ENCODE measurements around the gene TBL2. TPM values are rescaled to one million over a fixed set of nuclear protein-coding genes. Genes with fewer than 3 reads are reported as not detected.
"Not testable (repeated sequence)": the region's sequence is repeated elsewhere in the genome, so short reads cannot be mapped to it uniquely, and the experiment has no call there.

The TBL2 gene
- total RNA-seq, 1 experiment from 2014 or later = 55.9 TPM

- Histone ChIP-seq H3K27ac (no peak overlapping the region), H3K27me3 (no peaks in the 10 kb centered on the region), H3K4me3 (no peak overlapping the region), H3K9me3 (replicated peaks) (no peaks in the 10 kb centered on the region), H3K4me1 (peaks cover 12% of the 10 kb centered on the region), H3K36me3 (peaks cover 40% of the 10 kb centered on the region)
- DNase-seq = peak; percentile 35 to 62
Observed at GRCh38 chr7:73567846-73568685, 10.3 kb downstream of the TBL2 start.

- no peak overlapping the region for H3K27ac ChIP-seq
- no peaks in the 10 kb centered on the region for H3K27me3 ChIP-seq
- no peak for DNase-seq
- no peaks in the 10 kb centered on the region for H3K9me3 ChIP-seq (replicated peaks)
- H3K4me1 ChIP-seq = peaks cover 12% of the 10 kb centered on the region
- H3K4me3 ChIP-seq = no peak overlapping the region
- H3K36me3 ChIP-seq = peaks cover 31% of the 10 kb centered on the region
Observed at GRCh38 chr7:73567140-73567539, 11.2 kb downstream of the TBL2 start.

DNA sequence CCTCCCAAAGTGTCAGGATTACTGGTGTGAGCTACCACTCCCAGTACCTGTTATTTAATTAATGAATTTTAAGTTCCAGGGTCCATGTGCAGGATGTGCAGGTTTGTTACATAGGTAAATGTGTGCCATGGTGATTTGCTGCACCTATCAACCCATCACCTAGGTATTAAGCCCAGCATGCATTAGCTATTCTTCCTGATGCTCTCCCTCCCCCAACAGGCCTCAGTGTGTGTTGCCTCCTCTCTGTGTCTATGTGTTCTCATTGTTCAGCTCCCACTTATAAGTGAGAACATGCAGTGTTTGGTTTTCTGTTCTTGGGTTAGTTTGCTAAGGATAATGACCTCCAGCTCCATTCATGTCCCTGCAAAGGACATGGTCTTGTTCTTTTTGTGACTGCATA, 11.9 kb downstream of the TBL2 start:
- Histone ChIP-seq H3K36me3 (peaks cover 26% of the 10 kb centered on the region), H3K4me1 (peaks cover 12% of the 10 kb centered on the region)
- not testable (repeated sequence) for DNase-seq; H3K27me3 ChIP-seq; H3K4me3 ChIP-seq; H3K9me3 ChIP-seq (replicated peaks); H3K27ac ChIP-seq

- DNase-seq = no peak
- Histone ChIP-seq H3K4me1 (peaks cover 12% of the 10 kb centered on the region), H3K4me3 (no peak overlapping the region), H3K9me3 (replicated peaks) (no peaks in the 10 kb centered on the region), H3K36me3 (peaks cover 20% of the 10 kb centered on the region), H3K27me3 (no peaks in the 10 kb centered on the region), H3K27ac (no peak overlapping the region)
Observed at GRCh38 chr7:73565675-73566340, 12.6 kb downstream of the TBL2 start.

DNA sequence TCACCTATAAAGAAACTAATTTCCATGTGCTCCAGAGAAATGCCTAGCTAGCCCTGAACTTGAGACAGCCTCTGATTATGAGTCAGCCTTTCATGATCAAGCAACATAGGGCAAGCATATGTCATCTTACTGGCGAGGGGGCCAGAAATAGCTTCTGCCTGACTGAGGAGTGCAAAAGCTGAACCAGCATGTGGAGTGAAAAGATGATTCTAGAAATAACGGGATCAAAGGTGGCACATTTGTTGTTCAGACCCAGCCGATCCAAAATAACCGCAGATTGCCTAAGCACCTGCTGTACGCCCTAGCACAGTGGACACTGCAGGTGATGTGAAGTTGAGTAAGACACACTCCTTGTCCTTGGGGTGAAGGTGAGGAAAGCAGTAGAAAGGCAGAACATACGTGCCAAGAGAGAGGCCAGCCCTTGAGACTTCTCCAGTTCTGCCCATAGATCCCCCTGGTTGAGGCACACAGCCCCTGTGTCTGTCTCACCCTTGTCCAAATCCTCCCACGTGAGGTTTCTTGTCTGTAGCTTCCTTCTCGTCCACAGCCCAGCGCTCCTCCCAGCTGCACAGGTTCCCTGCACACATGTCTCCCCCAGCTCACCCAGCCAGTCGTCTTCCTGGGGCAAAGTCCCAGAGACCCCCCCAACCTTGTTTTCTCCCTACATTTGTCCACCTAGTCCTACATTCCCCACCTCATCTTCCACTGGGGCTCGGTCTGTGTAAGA, 18.1 kb downstream of the TBL2 start:
- Histone ChIP-seq H3K9me3 (replicated peaks) (no peaks in the 10 kb centered on the region), H3K36me3 (no peaks in the 10 kb centered on the region), H3K4me3 (no peak overlapping the region), H3K27ac (no peak overlapping the region), H3K27me3 (no peaks in the 10 kb centered on the region), H3K4me1 (peaks cover 11% of the 10 kb centered on the region; the same call in 1 of the 2 replicates)
- peak; percentile 26 to 43 for DNase-seq

DNA sequence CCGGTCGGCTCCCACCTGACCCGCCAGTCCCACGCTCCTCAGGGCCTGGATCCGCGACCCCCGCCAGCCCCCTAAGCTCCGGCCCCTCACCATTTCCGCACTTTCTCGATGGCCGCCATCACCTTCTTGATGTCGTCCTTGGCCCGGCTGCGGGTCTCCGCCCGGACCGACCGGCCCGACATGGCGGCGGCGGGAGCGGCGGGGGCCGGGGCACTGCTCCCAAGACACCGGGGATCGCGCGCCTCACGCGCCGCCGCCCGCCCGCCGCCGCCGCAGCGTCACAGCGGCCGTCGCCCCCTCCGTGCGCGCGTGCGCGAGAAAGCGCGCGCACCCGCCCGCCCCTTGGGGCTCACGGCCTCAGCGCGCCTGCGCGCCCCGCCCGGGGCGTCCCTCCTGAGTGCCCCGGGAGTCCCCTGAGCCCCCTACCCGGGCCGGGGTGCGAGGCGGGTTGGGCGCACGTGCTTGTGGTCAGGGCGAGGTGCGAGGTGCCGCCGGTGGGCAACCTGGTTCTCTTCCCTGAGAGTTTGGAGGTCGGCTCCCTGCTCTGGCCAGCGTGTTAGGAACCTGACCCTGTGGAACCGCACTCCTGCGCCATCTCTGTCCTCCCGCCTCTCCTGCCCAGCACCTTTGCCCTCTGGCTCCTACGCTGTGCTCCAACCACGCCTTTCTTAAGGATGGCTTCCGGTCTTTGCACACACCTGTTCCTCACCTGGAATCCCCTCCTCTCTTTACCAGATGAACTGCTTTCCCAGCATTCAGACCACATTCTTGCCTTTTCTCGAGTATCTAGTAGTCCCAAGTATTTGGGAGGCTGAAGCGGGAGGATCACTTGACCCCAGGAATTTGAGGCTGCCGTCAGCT, 20.8 kb downstream of the TBL2 start, which contains the start of gene BCL7B:
Gene BCL7B, minus strand, starts transcription at position 294 of the 861 bp plus-strand sequence. Its CDS starts 112 bp downstream, at position 182.
- no peaks in the 10 kb centered on the region for H3K9me3 ChIP-seq (replicated peaks)
- H3K4me3 ChIP-seq = peak within 1 kb of the TSS; percentile 85
- no peaks in the 10 kb centered on the region for H3K27me3 ChIP-seq
- H3K36me3 ChIP-seq = no peaks in the 10 kb centered on the region
- DNase-seq = peak; percentile 74 to 82
- peak within 1 kb of the TSS; percentile 85 for H3K27ac ChIP-seq
- 0 out of 2 replicates have a peak, but pooled peaks cover 3% of the 10 kb centered on the region for H3K4me1 ChIP-seq

GRCh38 chr7:73557108-73557396, 21.3 kb downstream of the TBL2 start:
- peaks cover 2% of the 10 kb centered on the region for H3K36me3 ChIP-seq
- H3K9me3 ChIP-seq (replicated peaks) = no peaks in the 10 kb centered on the region
- peak overlapping the region; percentile 85 for H3K4me3 ChIP-seq
- peak; percentile 92 to 94 for DNase-seq
- peak overlapping the region; percentile 85 for H3K27ac ChIP-seq
- no peaks in the 10 kb centered on the region for H3K27me3 ChIP-seq
- H3K4me1 ChIP-seq = 0 out of 2 replicates have a peak, but pooled peaks cover 3% of the 10 kb centered on the region

- DNase-seq = no peak
- no peak overlapping the region for H3K27ac ChIP-seq
- H3K9me3 ChIP-seq (replicated peaks) = no peaks in the 10 kb centered on the region
- no peaks in the 10 kb centered on the region for H3K27me3 ChIP-seq
- H3K4me3 ChIP-seq = peak overlapping the region; percentile 85
- H3K36me3 ChIP-seq = peaks cover 7% of the 10 kb centered on the region
- 0 out of 2 replicates have a peak, but pooled peaks cover 3% of the 10 kb centered on the region for H3K4me1 ChIP-seq
Observed at GRCh38 chr7:73556208-73557107, 21.9 kb downstream of the TBL2 start.

- Histone ChIP-seq H3K27ac (no peak overlapping the region), H3K36me3 (peaks cover 15% of the 10 kb centered on the region), H3K9me3 (replicated peaks) (no peaks in the 10 kb centered on the region), H3K4me1 (0 out of 2 replicates have a peak, but pooled peaks cover 3% of the 10 kb centered on the region), H3K4me3 (no peak overlapping the region), H3K27me3 (no peaks in the 10 kb centered on the region)
- no peak for DNase-seq
Observed at GRCh38 chr7:73555411-73555982, 22.9 kb downstream of the TBL2 start.

DNA sequence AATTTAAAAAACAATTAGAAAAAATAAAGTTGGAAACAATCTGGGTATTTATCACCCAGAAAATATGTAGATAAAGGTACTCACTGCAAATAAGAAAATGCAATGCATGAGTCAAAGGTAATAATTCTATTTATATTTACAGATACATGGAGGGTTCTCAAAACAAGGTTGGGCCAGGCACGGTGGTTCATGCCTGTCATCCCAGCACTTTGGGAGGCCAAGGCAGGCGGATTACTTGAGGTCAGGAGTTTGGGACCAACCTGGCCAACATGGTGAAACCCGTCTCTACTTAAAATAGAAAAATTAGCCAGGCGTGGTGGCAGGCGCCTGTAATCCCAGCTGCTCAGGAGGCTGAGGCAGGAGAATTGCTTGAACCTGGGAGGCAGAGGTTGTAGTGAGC, 28.3 kb downstream of the TBL2 start:
- H3K9me3 ChIP-seq (replicated peaks); H3K4me3 ChIP-seq; H3K27me3 ChIP-seq; H3K27ac ChIP-seq; H3K4me1 ChIP-seq; DNase-seq: not testable (repeated sequence)
- H3K36me3 ChIP-seq = peaks cover 52% of the 10 kb centered on the region

- no peaks in the 10 kb centered on the region for H3K27me3 ChIP-seq
- H3K27ac ChIP-seq = no peak overlapping the region
- H3K4me3 ChIP-seq = no peak overlapping the region
- no peaks in the 10 kb centered on the region for H3K4me1 ChIP-seq
- peaks cover 57% of the 10 kb centered on the region for H3K36me3 ChIP-seq
- H3K9me3 ChIP-seq (replicated peaks) = no peaks in the 10 kb centered on the region
- DNase-seq = no peak
Observed at GRCh38 chr7:73549176-73549575, 29.2 kb downstream of the TBL2 start.

GRCh38 chr7:73547841-73548240, 30.5 kb downstream of the TBL2 start:
- DNase-seq = no peak
- no peaks in the 10 kb centered on the region for H3K9me3 ChIP-seq (replicated peaks)
- H3K4me3 ChIP-seq = no peak overlapping the region
- H3K27me3 ChIP-seq = no peaks in the 10 kb centered on the region
- peaks cover 68% of the 10 kb centered on the region for H3K36me3 ChIP-seq
- H3K4me1 ChIP-seq = no peaks in the 10 kb centered on the region
- no peak overlapping the region for H3K27ac ChIP-seq

DNA sequence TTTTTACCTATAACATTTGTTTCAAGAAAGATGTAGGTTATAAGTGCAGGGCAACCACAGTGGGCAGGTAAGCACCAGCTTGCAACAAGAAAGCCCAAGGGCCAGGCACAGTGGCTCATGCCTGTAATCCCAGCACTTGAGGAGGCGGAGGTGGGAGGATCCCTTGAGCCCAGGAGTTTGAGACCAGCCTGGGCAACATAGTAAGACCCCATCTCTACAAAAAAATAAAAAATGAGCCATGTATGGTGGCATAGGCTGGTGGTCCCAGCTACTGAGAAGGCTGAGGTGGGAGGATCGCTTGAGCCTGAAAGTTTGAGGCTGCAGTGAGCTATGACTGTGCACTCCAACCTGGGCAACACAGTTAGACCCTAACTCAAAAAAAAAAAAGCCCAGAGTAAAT, 33.7 kb downstream of the TBL2 start:
- Histone ChIP-seq H3K27me3 (no peaks in the 10 kb centered on the region), H3K36me3 (peaks cover 71% of the 10 kb centered on the region), H3K4me1 (no peaks in the 10 kb centered on the region), H3K27ac (no peak overlapping the region), H3K4me3 (no peak overlapping the region), H3K9me3 (replicated peaks) (no peaks in the 10 kb centered on the region)
- no peak for DNase-seq
